Keratinocyte (primary cell): ENCODE data around the gene TCHP. TPM values are rescaled to one million over a fixed set of nuclear protein-coding genes. Genes with fewer than 3 reads are reported as not detected.

ENCODE experiments used
- DNase-seq: peaks from one replicate; pipeline ENCODE4 v3.0.0-alpha.2; 2011; ENCODE audit warnings: low read depth, missing footprints, low spot score
- FAIRE-seq: peaks from 2 replicates; lab custom pipeline; 2011; peaks lifted over from hg19 to GRCh38; lab: Jason Lieb, UNC
- H2AFZ ChIP-seq: 2 replicates; pipeline ENCODE4 v1.6.0; 2012; ENCODE audit warnings: low read length, control low read depth, inconsistent platforms; ENCODE audit not compliant: control insufficient read depth
- H3K27ac ChIP-seq: 2 replicates; pipeline ENCODE4 v1.5.1; 2011; ENCODE audit warnings: low read length; ENCODE audit not compliant: control insufficient read depth, insufficient read depth
- H3K27me3 ChIP-seq: 3 replicates; pipeline ENCODE4 v1.6.0; 2011; ENCODE audit warnings: low read length; ENCODE audit not compliant: control insufficient read depth, insufficient read depth; ENCODE audit errors: extremely low read depth
- H3K36me3 ChIP-seq, 2 experiments: 2 replicates in 1 of 2; 3 replicates in 1 of 2; pipeline ENCODE4 v1.5.1; 2011; ENCODE audit warnings: low read length in 2 of 2, mild to moderate bottlenecking in 1 of 2; ENCODE audit not compliant: control insufficient read depth in 2 of 2, insufficient read depth in 2 of 2; ENCODE audit errors: extremely low read depth in 1 of 2
- H3K4me1 ChIP-seq: 3 replicates; pipeline ENCODE4 v1.5.1; 2011; ENCODE audit warnings: low read length; ENCODE audit not compliant: control insufficient read depth, insufficient read depth; ENCODE audit errors: extremely low read depth
- H3K4me2 ChIP-seq: 3 replicates; pipeline ENCODE4 v1.6.0; 2011; ENCODE audit warnings: low read depth, low read length; ENCODE audit not compliant: control insufficient read depth, insufficient read depth; ENCODE audit errors: extremely low read depth
- H3K4me3 ChIP-seq, 3 experiments: fragments of 200-600 bp in 1 of 3; sonication (generic) in 1 of 3; 2 replicates in 2 of 3; 3 replicates in 1 of 3; pipeline ENCODE4 v1.5.1; 2011 to 2016; ENCODE audit warnings: low read length in 3 of 3, mild to moderate bottlenecking in 3 of 3, control low read depth in 2 of 3, inconsistent platforms in 1 of 3, low read depth in 1 of 3, mixed read lengths in 1 of 3, mixed run types in 1 of 3, moderate library complexity in 1 of 3; ENCODE audit not compliant: control insufficient read depth in 2 of 3, insufficient read depth in 2 of 3; ENCODE audit errors: extremely low read depth in 1 of 3
- H3K79me2 ChIP-seq: 2 replicates; pipeline ENCODE4 v1.6.0; 2012; ENCODE audit warnings: low read length; ENCODE audit not compliant: control insufficient read depth, insufficient read depth
- H3K9ac ChIP-seq: 3 replicates; pipeline ENCODE4 v1.6.0; 2011; ENCODE audit warnings: low read length; ENCODE audit not compliant: control insufficient read depth, insufficient read depth; ENCODE audit errors: extremely low read depth
- H3K9me1 ChIP-seq: 3 replicates; pipeline ENCODE4 v1.6.0; 2011; ENCODE audit warnings: low read length; ENCODE audit not compliant: control insufficient read depth, insufficient read depth; ENCODE audit errors: extremely low read depth
- H3K9me3 ChIP-seq: 2 replicates; pipeline ENCODE4 v1.5.1; 2012; ENCODE audit warnings: low read depth, low read length; ENCODE audit not compliant: control insufficient read depth
- H4K20me1 ChIP-seq: 3 replicates; pipeline ENCODE4 v1.6.0; 2011; ENCODE audit warnings: low read length; ENCODE audit not compliant: control insufficient read depth, insufficient read depth; ENCODE audit errors: extremely low read depth
- CTCF ChIP-seq, 3 experiments: IDR thresholded peaks in 1 of 3; conservative IDR thresholded peaks in 1 of 3; optimal IDR thresholded peaks in 1 of 3; 2 replicates in 2 of 3; 3 replicates in 1 of 3; pipeline versions ENCODE3 to v1.5.1; 2011; ENCODE audit warnings: low read length in 3 of 3, mild to moderate bottlenecking in 3 of 3, moderate library complexity in 2 of 3, control low read depth in 1 of 3, inconsistent platforms in 1 of 3; ENCODE audit not compliant: insufficient read depth in 2 of 3; ENCODE audit errors: extremely low read depth in 1 of 3
- EZH2 ChIP-seq: IDR thresholded peaks from one replicate; pipeline ENCODE4 v1.6.1; 2012; ENCODE audit warnings: inconsistent platforms, mild to moderate bottlenecking, low read length, moderate library complexity
- dilution Hi-C: fragments of 300-500 bp; cut with MboI; formaldehyde crosslinking; loops from one replicate; pipeline ENCODE4 v1.7.0; 2020; ENCODE audit warnings: low sequenced_read_pairs; ENCODE audit not compliant: extremely low pct_ligation_motif_present
- polyA plus RNA-seq, 5 experiments: library from polyadenylated mRNA; depleted of rRNA in 3 of 5; stranded (reverse) in 3 of 5; stranded (forward) in 1 of 5; unstranded in 1 of 5; fragments of >200 nt; gene quantifications; 1 replicate in 1 of 5; 2 replicates in 3 of 5; 3 replicates in 1 of 5; pipeline versions ENCODE4 v1.2.1 to v1.2.3, GENCODE V29; 2011 to 2012; ENCODE audit warnings: missing spikeins in 2 of 5, low read depth in 1 of 5, low replicate concordance in 1 of 5

Gene TCHP
- polyA plus RNA-seq, 1 donor (not counting 4 experiments of a cell fraction or from before 2014, with no cell fraction given): 9.6 TPM

GRCh38 chr12:109880043-109880931 lies 19.8 kb upstream of the TCHP start, which contains the start of gene GLTP:
GLTP (minus strand) TSS chr12:109880541; CDS start chr12:109880374, 167 bp downstream.
- Histone ChIP-seq H3K36me3 (no peaks in the 10 kb centered on the region), H3K9me1 (peaks cover 3% of the 10 kb centered on the region), H3K27me3 (no peaks in the 10 kb centered on the region), H3K4me3 (peak within 1 kb of the TSS; percentile 79 to 95 (median 93)), H3K4me1 (peaks cover 47% of the 10 kb centered on the region), H3K9me3 (no peaks in the 10 kb centered on the region), H3K79me2 (peaks cover 29% of the 10 kb centered on the region), H4K20me1 (peaks cover 4% of the 10 kb centered on the region), H3K27ac (peak within 1 kb of the TSS; percentile 74), H2AFZ (peak within 1 kb of the TSS; percentile 86), H3K9ac (peak within 1 kb of the TSS; percentile 77), H3K4me2 (peak within 1 kb of the TSS; percentile 98)
- dilution Hi-C loops: no loop called here
- no peak for TF ChIP-seq EZH2
- peak in 1 of 3 experiments; percentile 79 for TF ChIP-seq CTCF (optimal IDR thresholded peaks at IDR 0.05 in 1 of 3, IDR thresholded peaks at IDR 0.05 in 1 of 3, conservative IDR thresholded peaks at IDR 0.05 in 1 of 3; ENCODE audit: extremely low read depth in 1 of 3, insufficient read depth in 2 of 3, low read length in 3 of 3)
- FAIRE-seq (no peak), DNase-seq (no peak)

GRCh38 chr12:109880938-109881337 lies 19.1 kb upstream of the TCHP start:
- dilution Hi-C loops: no loop called here
- Histone ChIP-seq H3K79me2 (peaks cover 27% of the 10 kb centered on the region), H3K36me3 (no peaks in the 10 kb centered on the region), H3K9ac (peak overlapping the region; percentile 68), H3K4me2 (peak overlapping the region; percentile 72), H3K4me1 (peaks cover 43% of the 10 kb centered on the region), H2AFZ (peak overlapping the region; percentile 86), H4K20me1 (peaks cover 3% of the 10 kb centered on the region), H3K4me3 (peak overlapping the region; percentile 44 to 58 (median 57)), H3K9me1 (peaks cover 2% of the 10 kb centered on the region), H3K9me3 (no peaks in the 10 kb centered on the region), H3K27ac (peak overlapping the region; percentile 74), H3K27me3 (no peaks in the 10 kb centered on the region)
- no peak for DNase-seq
- TF ChIP-seq EZH2: no peak
- no peak for TF ChIP-seq CTCF (optimal IDR thresholded peaks at IDR 0.05 in 1 of 3, IDR thresholded peaks at IDR 0.05 in 1 of 3, conservative IDR thresholded peaks at IDR 0.05 in 1 of 3; ENCODE audit: extremely low read depth in 1 of 3, insufficient read depth in 2 of 3, low read length in 3 of 3)
- peak; percentile 5 for FAIRE-seq
